ENCODE results near the gene PI16. TPM values are rescaled to one million over a fixed set of nuclear protein-coding genes. Genes with fewer than 3 reads are reported as not detected.
"Not testable (repeated sequence)": the region's sequence is repeated elsewhere in the genome, so short reads cannot be mapped to it uniquely, and the experiment has no call there.

The PI16 gene
- total RNA-seq, 1 donor from 2014 or later = 20.5 TPM

GRCh38 chr6:36985808-36986703, 31.5 kb downstream of the PI16 start, which contains the start of gene MTCH1:
MTCH1 (minus strand) TSS chr6:36986196; CDS start chr6:36986173, 23 bp downstream.
- Mint-ChIP-seq H3K36me3 (ENCODE audit: low read depth, unreplicated experiment) (peaks cover 14% of the 10 kb centered on the region), H3K27ac (ENCODE audit: unreplicated experiment) (peak within 1 kb of the TSS; percentile 96), H3K4me3 (ENCODE audit: unreplicated experiment) (peak within 1 kb of the TSS; percentile 99), H3K27me3 (ENCODE audit: unreplicated experiment) (peaks cover 14% of the 10 kb centered on the region), H3K4me1 (ENCODE audit: unreplicated experiment) (peaks cover 31% of the 10 kb centered on the region), H3K9me3 (ENCODE audit: unreplicated experiment) (no peaks in the 10 kb centered on the region)
- peak; percentile 92 for DNase-seq (ENCODE audit: low spot score)
- no peak for TF ChIP-seq CTCF (IDR thresholded peaks at IDR 0.05; ENCODE audit: unreplicated experiment)

- Mint-ChIP-seq H3K27me3 (ENCODE audit: unreplicated experiment) (peaks cover 13% of the 10 kb centered on the region), H3K36me3 (ENCODE audit: low read depth, unreplicated experiment) (peaks cover 12% of the 10 kb centered on the region), H3K4me3 (ENCODE audit: unreplicated experiment) (peak overlapping the region; percentile 99), H3K9me3 (ENCODE audit: unreplicated experiment) (no peaks in the 10 kb centered on the region), H3K4me1 (ENCODE audit: unreplicated experiment) (peaks cover 27% of the 10 kb centered on the region), H3K27ac (ENCODE audit: unreplicated experiment) (peak overlapping the region; percentile 96)
- no peak for TF ChIP-seq CTCF (IDR thresholded peaks at IDR 0.05; ENCODE audit: unreplicated experiment)
- DNase-seq (ENCODE audit: low spot score) = no peak
Observed at GRCh38 chr6:36986704-36987047, 32.1 kb downstream of the PI16 start.

GRCh38 chr6:36989264-36989663, 34.7 kb downstream of the PI16 start:
- Mint-ChIP-seq H3K36me3 (ENCODE audit: low read depth, unreplicated experiment) (peaks cover 7% of the 10 kb centered on the region), H3K9me3 (ENCODE audit: unreplicated experiment) (no peaks in the 10 kb centered on the region), H3K27ac (ENCODE audit: unreplicated experiment) (no peak overlapping the region), H3K27me3 (ENCODE audit: unreplicated experiment) (peaks cover 9% of the 10 kb centered on the region), H3K4me1 (ENCODE audit: unreplicated experiment) (peaks cover 22% of the 10 kb centered on the region), H3K4me3 (ENCODE audit: unreplicated experiment) (no peak overlapping the region)
- DNase-seq (ENCODE audit: low spot score) = no peak
- no peak for TF ChIP-seq CTCF (IDR thresholded peaks at IDR 0.05; ENCODE audit: unreplicated experiment)

GRCh38 chr6:36990401-36990800, 35.9 kb downstream of the PI16 start:
- not testable (repeated sequence) for H3K4me3 Mint-ChIP-seq (ENCODE audit: unreplicated experiment); DNase-seq (ENCODE audit: low spot score); H3K27me3 Mint-ChIP-seq (ENCODE audit: unreplicated experiment); H3K27ac Mint-ChIP-seq (ENCODE audit: unreplicated experiment); H3K36me3 Mint-ChIP-seq (ENCODE audit: low read depth, unreplicated experiment); H3K9me3 Mint-ChIP-seq (ENCODE audit: unreplicated experiment)
- H3K4me1 Mint-ChIP-seq (ENCODE audit: unreplicated experiment) = peaks cover 22% of the 10 kb centered on the region

- no peak overlapping the region for H3K27ac Mint-ChIP-seq (ENCODE audit: unreplicated experiment)
Observed at GRCh38 chr6:36997811-36998722, 43.5 kb downstream of the PI16 start.

More at GRCh38 chr6:36997811-36998722, 43.5 kb downstream of the PI16 start:
- no peak for TF ChIP-seq CTCF (IDR thresholded peaks at IDR 0.05; ENCODE audit: unreplicated experiment)
- Mint-ChIP-seq H3K4me1 (ENCODE audit: unreplicated experiment) (no peaks in the 10 kb centered on the region), H3K27me3 (ENCODE audit: unreplicated experiment) (peaks cover 1% of the 10 kb centered on the region), H3K36me3 (ENCODE audit: low read depth, unreplicated experiment) (no peaks in the 10 kb centered on the region), H3K4me3 (ENCODE audit: unreplicated experiment) (no peak overlapping the region), H3K9me3 (ENCODE audit: unreplicated experiment) (no peaks in the 10 kb centered on the region)
- DNase-seq (ENCODE audit: low spot score) = no peak

Measured in endothelial cell (in vitro differentiated cells).